Endodermal cell (in vitro differentiated cells): ENCODE results near the gene CALCB. TPM values are rescaled to one million over a fixed set of nuclear protein-coding genes. Genes with fewer than 3 reads are reported as not detected.
"Not testable (repeated sequence)": the region's sequence is repeated elsewhere in the genome, so short reads cannot be mapped to it uniquely, and the experiment has no call there.

Experiments used
- DNase-seq: peaks from one replicate; pipeline ENCODE4 v3.0.0-alpha.2; 2017
- H3K27ac ChIP-seq: 2 replicates; pipeline ENCODE4 v1.5.1; 2013; ENCODE audit warnings: mild to moderate bottlenecking, low read depth, low read length, moderate library complexity
- H3K27me3 ChIP-seq: 2 replicates; pipeline ENCODE4 v1.6.1; 2013; ENCODE audit warnings: mild to moderate bottlenecking, low read length, moderate library complexity; ENCODE audit not compliant: insufficient read depth, control insufficient read depth, poor library complexity, severe bottlenecking
- H3K36me3 ChIP-seq: 2 replicates; pipeline ENCODE4 v1.7.0; 2013; ENCODE audit warnings: mild to moderate bottlenecking, low read length, moderate library complexity; ENCODE audit not compliant: control insufficient read depth, insufficient read depth
- H3K4me1 ChIP-seq: one replicate; pipeline ENCODE4 v1.7.0; 2013; ENCODE audit warnings: low read length; ENCODE audit not compliant: control insufficient read depth, insufficient read depth
- H3K4me3 ChIP-seq: 2 replicates; pipeline ENCODE4 v1.5.1; 2013; ENCODE audit warnings: mild to moderate bottlenecking, low read length, moderate library complexity
- H3K9ac ChIP-seq: 2 replicates; pipeline ENCODE4 v1.6.1; 2013; ENCODE audit warnings: mild to moderate bottlenecking, low read length, moderate library complexity; ENCODE audit not compliant: poor library complexity, severe bottlenecking; ENCODE audit errors: extremely low read depth
- H3K9me3 ChIP-seq: 2 replicates; pipeline ENCODE4 v1.6.1; 2013; ENCODE audit warnings: mild to moderate bottlenecking, low read length, moderate library complexity; ENCODE audit not compliant: control insufficient read depth
- H3K27ac Mint-ChIP-seq: 2 replicates; pipeline ENCODE4 v1.8.0; 2020; ENCODE audit warnings: mixed read lengths
- H3K27me3 Mint-ChIP-seq: 2 replicates; pipeline ENCODE4 v1.8.0; 2021; ENCODE audit warnings: mild to moderate bottlenecking, mixed read lengths; ENCODE audit not compliant: insufficient read depth
- H3K36me3 Mint-ChIP-seq: 2 replicates; pipeline ENCODE4 v1.8.0; 2020; ENCODE audit warnings: low read depth, mixed read lengths
- H3K4me1 Mint-ChIP-seq: 2 replicates; pipeline ENCODE4 v1.8.0; 2020; ENCODE audit warnings: mixed read lengths
- H3K4me3 Mint-ChIP-seq: 2 replicates; pipeline ENCODE4 v1.8.0; 2020; ENCODE audit warnings: mild to moderate bottlenecking, moderate library complexity, mixed read lengths
- H3K9me3 Mint-ChIP-seq: 2 replicates; pipeline ENCODE4 v1.8.0; 2020; ENCODE audit warnings: mild to moderate bottlenecking, mixed read lengths
- WGBS, 2 experiments: methylation state at CpG; one replicate each; pipeline versions ENCODE4 v1.1.5 to v1.1.7; 2013; ENCODE audit warnings: missing lambda C conversion rate in 2 of 2, mixed read lengths in 1 of 2; ENCODE audit not compliant: insufficient coverage in 1 of 2, insufficient read length in 1 of 2; 5-methylcytosine and 5-hydroxymethylcytosine counted together
- total RNA-seq, 2 donors: library from RNA; stranded (reverse); fragmentation: NEBNext Ultra II Directional in 1 of 2; extraction: Animal tissue kit (Norgen Biotek cat#: 25700) in 1 of 2; gene quantifications; 2 replicates in 1 of 2; 3 replicates in 1 of 2; pipeline ENCODE4 v1.2.1, GENCODE V29; 2021
- TF ChIP-seq, protein P1 (sequence below): fragments of 200-600 bp; sonication (generic); conservative IDR thresholded peaks from 2 replicates; pipeline ENCODE4 v1.5.0; 2021; ENCODE audit warnings: antibody characterized with exemption, mild to moderate bottlenecking

Gene CALCB
- total RNA-seq, 2 donors from 2014 or later = not detected

DNA sequence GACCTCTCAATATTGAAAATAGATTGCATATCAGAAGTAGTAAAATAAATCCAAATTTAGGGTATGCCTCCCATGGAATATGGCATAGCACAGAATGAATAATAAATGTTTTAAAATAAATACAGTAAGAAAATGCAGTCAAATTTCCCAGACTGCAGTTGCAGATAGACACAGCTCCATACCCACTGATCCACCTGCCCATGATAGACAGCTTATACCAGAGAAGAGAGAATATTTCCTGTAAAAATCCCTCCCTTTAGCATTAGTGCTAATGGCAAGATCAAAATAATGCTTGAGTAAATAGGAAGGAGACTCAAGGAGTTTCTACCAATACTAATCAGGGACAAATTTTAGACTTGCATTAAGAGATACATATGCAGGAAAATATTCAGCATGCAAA lies 45.0 kb upstream of the CALCB start:
- no peak overlapping the region for H3K4me3 Mint-ChIP-seq
- peaks cover 3% of the 10 kb centered on the region for H3K27me3 Mint-ChIP-seq
- Histone ChIP-seq H3K36me3 (no peaks in the 10 kb centered on the region), H3K4me1 (no peaks in the 10 kb centered on the region), H3K27me3 (no peaks in the 10 kb centered on the region), H3K9me3 (peaks cover 7% of the 10 kb centered on the region), H3K27ac (no peak overlapping the region), H3K9ac (no peak overlapping the region), H3K4me3 (no peak overlapping the region)
- no peaks in the 10 kb centered on the region for H3K36me3 Mint-ChIP-seq
- H3K9me3 Mint-ChIP-seq = peaks cover 13% of the 10 kb centered on the region
- no peaks in the 10 kb centered on the region for H3K4me1 Mint-ChIP-seq
- H3K27ac Mint-ChIP-seq = no peak overlapping the region
- TF ChIP-seq, protein P1, sequence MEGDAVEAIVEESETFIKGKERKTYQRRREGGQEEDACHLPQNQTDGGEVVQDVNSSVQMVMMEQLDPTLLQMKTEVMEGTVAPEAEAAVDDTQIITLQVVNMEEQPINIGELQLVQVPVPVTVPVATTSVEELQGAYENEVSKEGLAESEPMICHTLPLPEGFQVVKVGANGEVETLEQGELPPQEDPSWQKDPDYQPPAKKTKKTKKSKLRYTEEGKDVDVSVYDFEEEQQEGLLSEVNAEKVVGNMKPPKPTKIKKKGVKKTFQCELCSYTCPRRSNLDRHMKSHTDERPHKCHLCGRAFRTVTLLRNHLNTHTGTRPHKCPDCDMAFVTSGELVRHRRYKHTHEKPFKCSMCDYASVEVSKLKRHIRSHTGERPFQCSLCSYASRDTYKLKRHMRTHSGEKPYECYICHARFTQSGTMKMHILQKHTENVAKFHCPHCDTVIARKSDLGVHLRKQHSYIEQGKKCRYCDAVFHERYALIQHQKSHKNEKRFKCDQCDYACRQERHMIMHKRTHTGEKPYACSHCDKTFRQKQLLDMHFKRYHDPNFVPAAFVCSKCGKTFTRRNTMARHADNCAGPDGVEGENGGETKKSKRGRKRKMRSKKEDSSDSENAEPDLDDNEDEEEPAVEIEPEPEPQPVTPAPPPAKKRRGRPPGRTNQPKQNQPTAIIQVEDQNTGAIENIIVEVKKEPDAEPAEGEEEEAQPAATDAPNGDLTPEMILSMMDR = no peak
- no peak for DNase-seq

DNA sequence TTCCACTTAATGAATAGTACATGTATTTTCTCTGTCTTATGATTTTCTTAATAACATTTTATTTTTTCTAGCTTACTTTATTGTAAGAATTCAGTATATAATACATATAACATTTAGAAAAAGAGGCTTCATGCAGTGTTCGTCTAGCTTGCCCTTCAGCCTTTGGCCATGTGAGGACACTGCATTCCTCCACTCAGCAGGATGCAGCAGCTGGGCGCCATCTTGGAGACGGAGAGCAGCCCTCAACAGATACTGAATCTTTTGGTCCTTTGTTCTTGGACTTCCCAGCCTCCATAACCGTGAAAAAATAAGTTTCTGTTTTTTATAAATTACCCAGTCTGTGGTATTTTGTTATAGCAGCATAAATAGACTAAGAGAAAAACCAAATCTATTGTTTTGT lies 41.4 kb upstream of the CALCB start:
- H3K9me3 ChIP-seq, H3K4me3 Mint-ChIP-seq, H3K4me1 Mint-ChIP-seq: not testable (repeated sequence)

DNA sequence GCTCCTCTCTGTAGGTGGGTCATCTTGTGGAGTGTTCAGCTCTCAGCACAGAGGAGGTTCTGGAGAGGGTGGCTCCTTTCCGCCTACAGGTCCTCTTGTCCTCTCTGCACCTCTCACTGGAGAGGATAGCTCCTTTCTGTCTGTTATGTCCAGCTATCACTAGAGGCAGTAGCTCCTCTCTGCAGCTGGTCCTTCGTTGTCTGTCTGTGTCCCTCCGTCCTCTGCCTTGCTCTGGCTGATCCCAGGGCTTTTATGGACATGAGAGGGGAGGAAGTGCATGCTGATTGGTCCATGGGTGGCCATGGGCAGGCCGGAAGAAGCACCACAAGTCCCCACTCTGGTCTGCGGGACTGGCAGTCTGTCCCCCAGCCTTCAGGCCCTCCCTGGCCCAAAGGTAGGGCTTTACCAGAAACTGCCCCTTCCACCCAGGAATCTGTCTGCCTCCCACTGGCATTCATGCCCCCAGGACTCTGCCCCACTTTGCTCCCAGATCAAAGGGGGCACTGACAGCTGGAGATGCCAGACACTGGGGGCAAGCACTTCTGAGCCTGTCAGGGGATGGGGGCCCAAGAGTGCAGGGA lies 38.6 kb upstream of the CALCB start:
- Histone ChIP-seq H3K27ac (no peak overlapping the region), H3K36me3 (no peaks in the 10 kb centered on the region), H3K9me3 (no peaks in the 10 kb centered on the region), H3K27me3 (no peaks in the 10 kb centered on the region), H3K9ac (no peak overlapping the region), H3K4me3 (no peak overlapping the region), H3K4me1 (no peaks in the 10 kb centered on the region)
- peak; percentile 51 for DNase-seq
- TF ChIP-seq, protein P1 = no peak
- Mint-ChIP-seq H3K9me3 (no peaks in the 10 kb centered on the region), H3K4me3 (no peak overlapping the region), H3K4me1 (no peaks in the 10 kb centered on the region), H3K27ac (no peak overlapping the region), H3K27me3 (peaks cover 3% of the 10 kb centered on the region), H3K36me3 (no peaks in the 10 kb centered on the region)
- 89 to 100% methylated on average over 1 to 5 of the region's 5 CpGs for WGBS, 2 experiments

More for the DNA sequence above, 41.4 kb upstream of the CALCB start:
- H3K27ac ChIP-seq, H3K27me3 ChIP-seq, H3K27me3 Mint-ChIP-seq, H3K4me1 ChIP-seq, H3K4me3 ChIP-seq, H3K36me3 Mint-ChIP-seq, H3K9ac ChIP-seq, H3K27ac Mint-ChIP-seq, H3K9me3 Mint-ChIP-seq, DNase-seq, H3K36me3 ChIP-seq: not testable (repeated sequence)
- WGBS, 2 experiments = 92% methylated on average over 2 to 3 of the region's 4 CpGs

DNA sequence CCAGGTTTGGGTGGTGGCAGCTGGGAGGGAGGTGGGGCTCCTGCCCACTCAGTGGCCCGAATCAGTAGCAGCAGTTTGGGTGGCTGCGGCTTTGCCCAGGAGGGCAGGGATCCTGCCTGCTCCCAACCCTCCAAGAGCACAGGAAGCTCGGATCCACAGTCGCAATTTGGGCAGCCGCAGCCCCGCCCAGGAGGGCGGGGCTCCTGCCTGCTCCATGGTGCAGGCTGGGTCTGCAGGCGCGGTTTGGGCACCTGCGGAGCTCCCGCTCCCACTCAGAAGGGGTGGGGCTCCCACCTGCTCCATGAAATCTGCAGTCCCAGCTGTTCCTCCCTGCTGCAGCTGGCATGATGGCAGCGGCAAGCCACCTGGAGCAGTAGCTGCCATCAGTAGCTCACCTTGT lies 38.1 kb upstream of the CALCB start:
- H3K4me1 Mint-ChIP-seq = no peaks in the 10 kb centered on the region
- H3K36me3 Mint-ChIP-seq = no peaks in the 10 kb centered on the region
- DNase-seq = peak; percentile 81
- Histone ChIP-seq H3K4me1 (no peaks in the 10 kb centered on the region), H3K9me3 (no peaks in the 10 kb centered on the region), H3K9ac (no peak overlapping the region), H3K27me3 (no peaks in the 10 kb centered on the region), H3K36me3 (no peaks in the 10 kb centered on the region), H3K27ac (no peak overlapping the region), H3K4me3 (no peak overlapping the region)
- no peak overlapping the region for H3K27ac Mint-ChIP-seq
- no peaks in the 10 kb centered on the region for H3K9me3 Mint-ChIP-seq
- no peaks in the 10 kb centered on the region for H3K27me3 Mint-ChIP-seq
- no peak overlapping the region for H3K4me3 Mint-ChIP-seq
- TF ChIP-seq, protein P1 = no peak
- WGBS, 2 experiments = 77 to 85% methylated on average over 4 to 12 of the region's 12 CpGs
